ENCODE measurements around the gene ACAA1. TPM values are rescaled to one million over a fixed set of nuclear protein-coding genes. Genes with fewer than 3 reads are reported as not detected.

Gene ACAA1
- total and polyA plus RNA-seq, 2 of the 13 experiments (the other 11 are each of a cell fraction or from before 2014, with no cell fraction given) = 60.8 to 188 TPM

DNA sequence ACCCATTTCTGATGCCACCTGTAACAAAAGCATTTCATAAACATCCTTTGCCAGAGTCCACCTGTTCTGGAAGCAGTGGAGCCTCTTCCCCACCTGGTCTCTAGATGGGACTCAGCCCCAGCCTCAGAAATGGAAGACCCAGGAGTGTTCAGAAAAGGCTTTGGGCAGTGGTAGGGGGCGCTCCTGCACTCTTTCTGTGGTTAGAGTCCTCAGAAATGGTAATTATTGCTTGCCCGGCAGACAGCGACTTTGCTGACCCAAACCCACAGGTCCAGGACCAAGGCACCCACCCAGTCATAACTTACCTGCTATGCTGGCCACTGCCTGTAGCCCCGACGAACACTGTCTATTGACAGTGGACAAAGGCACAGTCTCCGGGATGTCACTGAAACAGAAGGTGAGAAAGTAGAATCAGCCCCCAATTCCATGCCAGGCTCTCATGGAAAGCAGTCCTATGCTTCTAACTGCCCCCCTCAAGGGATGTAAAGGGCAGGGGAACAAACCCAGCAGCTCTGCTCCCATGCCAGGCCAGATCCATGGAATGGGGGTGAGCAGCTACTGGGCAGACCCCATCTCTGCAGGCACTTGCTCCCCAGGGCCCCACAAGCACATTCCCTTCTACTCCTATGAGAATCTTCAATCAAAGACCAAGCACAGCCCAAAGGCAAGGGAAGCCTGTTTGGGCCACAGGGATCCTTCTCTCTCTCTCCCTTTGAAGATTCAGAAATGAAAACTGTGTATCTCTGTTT, 5.1 kb downstream of the ACAA1 start:
- in situ Hi-C loops (cut with HindIII; ENCODE audit: extremely low pct_ligation_motif_present, low pct_unique_long_range_greater_than_20kb) = loop anchor here (25.0 kb wide), 1 partner anchor 331 kb away; the partner anchor contains the start of gene ACVR2B
- Histone ChIP-seq H3K27ac (ENCODE audit: extremely low read length, insufficient read depth, low read length) (peak overlapping the region; percentile 97), H3K9ac (ENCODE audit: insufficient read depth, low read depth, low read length) (peak overlapping the region; percentile 71), H3K4me1 (ENCODE audit: insufficient read depth, low read length) (peaks cover 86% of the 10 kb centered on the region), H4K20me1 (ENCODE audit: insufficient read depth, low read length) (peaks cover 17% of the 10 kb centered on the region), H3K9me3 (ENCODE audit: low read length) (no peaks in the 10 kb centered on the region), H3K27me3 (ENCODE audit: control insufficient read depth in 1 of 2, insufficient read depth in 2 of 2, low read length in 2 of 2) (no peaks in the 10 kb centered on the region; a peak in 1 of 5 replicates), H2AFZ (ENCODE audit: low read length) (no peak overlapping the region), H3K4me2 (ENCODE audit: low read depth, low read length) (peak overlapping the region; percentile 90), H3K4me3 (replicated peaks in 1 of 3; ENCODE audit: insufficient read depth in 1 of 3, low read depth in 2 of 3, low read length in 3 of 3) (peak overlapping the region in 1 of 3 experiments; percentile 61; a peak in 2 of 6 replicates), H3K79me2 (ENCODE audit: insufficient read depth, low read length) (peaks cover 65% of the 10 kb centered on the region), H3K36me3 (replicated peaks in 1 of 2; ENCODE audit: control insufficient read depth in 1 of 2, insufficient read depth in 2 of 2, low read length in 2 of 2) (peaks cover 23 to 58% of the 10 kb centered on the region in 2 experiments)
- BruUV-seq (replicated peaks) = no TSS peak
- ChIA-PET POLR2A (interaction anchor here (2.0 to 6.9 kb wide), 2 partner anchors 13 to 33 kb away, joined by 11 to 87 read pairs; partner anchors contain the start of gene OXSR1), CTCF (ENCODE audit: low intra/inter-chr PET ratio, low total read pairs) (no interaction called here)
- ATAC-seq (peak; percentile 6; the same call in 2 of the 3 replicates), DNase-seq (ENCODE audit: low spot score) (no peak), FAIRE-seq (no peak)
- intact Hi-C loops (cut with micrococcal nuclease; ENCODE audit: unreplicated experiment) = loop anchor here (2.0 to 10.0 kb wide), 3 partner anchors 15 to 215 kb away; partner anchors contain the start of gene XYLB
- WGBS (ENCODE audit: low lambda C conversion rate) = 60% methylated on average over 1 of the region's 6 CpGs
- TF ChIP-seq JUND (CRISPR knock-in tag; IDR thresholded peaks at IDR 0.05) = no peak
- TF ChIP-seq, protein P1, sequence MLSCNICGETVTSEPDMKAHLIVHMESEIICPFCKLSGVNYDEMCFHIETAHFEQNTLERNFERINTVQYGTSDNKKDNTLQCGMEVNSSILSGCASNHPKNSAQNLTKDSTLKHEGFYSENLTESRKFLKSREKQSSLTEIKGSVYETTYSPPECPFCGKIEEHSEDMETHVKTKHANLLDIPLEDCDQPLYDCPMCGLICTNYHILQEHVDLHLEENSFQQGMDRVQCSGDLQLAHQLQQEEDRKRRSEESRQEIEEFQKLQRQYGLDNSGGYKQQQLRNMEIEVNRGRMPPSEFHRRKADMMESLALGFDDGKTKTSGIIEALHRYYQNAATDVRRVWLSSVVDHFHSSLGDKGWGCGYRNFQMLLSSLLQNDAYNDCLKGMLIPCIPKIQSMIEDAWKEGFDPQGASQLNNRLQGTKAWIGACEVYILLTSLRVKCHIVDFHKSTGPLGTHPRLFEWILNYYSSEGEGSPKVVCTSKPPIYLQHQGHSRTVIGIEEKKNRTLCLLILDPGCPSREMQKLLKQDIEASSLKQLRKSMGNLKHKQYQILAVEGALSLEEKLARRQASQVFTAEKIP (CRISPR knock-in tag; IDR thresholded peaks at IDR 0.05; ENCODE audit: borderline replicate concordance) = no peak
- TF ChIP-seq RBFOX2 (IDR thresholded peaks at IDR 0.05; ENCODE audit: low read depth, low read length) = peak; percentile 46; the same call in 1 of the 2 replicates
- no peak for TF ChIP-seq KLF11 (CRISPR knock-in tag; IDR thresholded peaks at IDR 0.05)
- 0 out of 2 replicates have a peak, but pooled peaks have one; percentile 55 for TF ChIP-seq ZNF224 (CRISPR knock-in tag; IDR thresholded peaks at IDR 0.05)
- TF ChIP-seq ZSCAN29 (CRISPR knock-in tag; conservative IDR thresholded peaks at IDR 0.05) = no peak
- TF ChIP-seq RAD21 (CRISPR knock-in tag; IDR thresholded peaks at IDR 0.05) = peak; percentile 59; the same call in 1 of the 2 replicates
- TF ChIP-seq, protein P2, sequence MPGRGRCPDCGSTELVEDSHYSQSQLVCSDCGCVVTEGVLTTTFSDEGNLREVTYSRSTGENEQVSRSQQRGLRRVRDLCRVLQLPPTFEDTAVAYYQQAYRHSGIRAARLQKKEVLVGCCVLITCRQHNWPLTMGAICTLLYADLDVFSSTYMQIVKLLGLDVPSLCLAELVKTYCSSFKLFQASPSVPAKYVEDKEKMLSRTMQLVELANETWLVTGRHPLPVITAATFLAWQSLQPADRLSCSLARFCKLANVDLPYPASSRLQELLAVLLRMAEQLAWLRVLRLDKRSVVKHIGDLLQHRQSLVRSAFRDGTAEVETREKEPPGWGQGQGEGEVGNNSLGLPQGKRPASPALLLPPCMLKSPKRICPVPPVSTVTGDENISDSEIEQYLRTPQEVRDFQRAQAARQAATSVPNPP (CRISPR knock-in tag; IDR thresholded peaks at IDR 0.05) = 0 out of 2 replicates have a peak, but pooled peaks have one; percentile 54
- peak; percentile 57 for TF ChIP-seq RBM22 (optimal IDR thresholded peaks at IDR 0.05; ENCODE audit: low read length)
- TF ChIP-seq MIXL1 (CRISPR knock-in tag; IDR thresholded peaks at IDR 0.05) = 0 out of 2 replicates have a peak, but pooled peaks have one; percentile 23
- TF ChIP-seq, protein P3, sequence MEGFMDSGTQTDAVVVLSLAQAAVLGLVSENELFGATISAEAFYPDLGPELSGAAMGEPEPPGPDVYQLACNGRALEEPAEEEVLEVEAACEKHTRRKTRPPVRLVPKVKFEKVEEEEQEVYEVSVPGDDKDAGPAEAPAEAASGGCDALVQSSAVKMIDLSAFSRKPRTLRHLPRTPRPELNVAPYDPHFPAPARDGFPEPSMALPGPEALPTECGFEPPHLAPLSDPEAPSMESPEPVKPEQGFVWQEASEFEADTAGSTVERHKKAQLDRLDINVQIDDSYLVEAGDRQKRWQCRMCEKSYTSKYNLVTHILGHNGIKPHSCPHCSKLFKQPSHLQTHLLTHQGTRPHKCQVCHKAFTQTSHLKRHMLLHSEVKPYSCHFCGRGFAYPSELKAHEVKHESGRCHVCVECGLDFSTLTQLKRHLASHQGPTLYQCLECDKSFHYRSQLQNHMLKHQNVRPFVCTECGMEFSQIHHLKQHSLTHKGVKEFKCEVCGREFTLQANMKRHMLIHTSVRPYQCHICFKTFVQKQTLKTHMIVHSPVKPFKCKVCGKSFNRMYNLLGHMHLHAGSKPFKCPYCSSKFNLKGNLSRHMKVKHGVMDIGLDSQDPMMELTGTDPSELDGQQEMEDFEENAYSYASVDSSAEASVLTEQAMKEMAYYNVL (CRISPR knock-in tag; IDR thresholded peaks at IDR 0.05; ENCODE audit: borderline replicate concordance) = no peak
- no peak for TF ChIP-seq EP300 (IDR thresholded peaks at IDR 0.05; ENCODE audit: low read depth in 2 of 2, low read length in 2 of 2)
- 0 out of 2 replicates have a peak, but pooled peaks have one; percentile 10 for TF ChIP-seq EP300 (CRISPR knock-in tag; IDR thresholded peaks at IDR 0.05; ENCODE audit: borderline replicate concordance)
- TF ChIP-seq PITX1 (CRISPR knock-in tag; IDR thresholded peaks at IDR 0.05) = 0 out of 2 replicates have a peak, but pooled peaks have one; percentile 26
- TF ChIP-seq ZNF891 (CRISPR knock-in tag; IDR thresholded peaks at IDR 0.05) = peak; percentile 65; the same call in 1 of the 2 replicates
- TF ChIP-seq TARDBP (CRISPR knock-in tag; IDR thresholded peaks at IDR 0.05) = 0 out of 2 replicates have a peak, but pooled peaks have one; percentile 44
- TF ChIP-seq FOSL2 (CRISPR knock-in tag; IDR thresholded peaks at IDR 0.05) = no peak; the same call in 1 of the 2 replicates
